Adipocyte (in vitro differentiated cells): ENCODE results near the gene FAAP20.

Source experiments
- DNase-seq: peaks from one replicate; pipeline ENCODE4 v3.0.0-alpha.2; 2015; ENCODE audit warnings: low read depth
- H3K27me3 ChIP-seq: replicated peaks from 2 replicates; pipeline ENCODE4 v1.7.0; 2013; ENCODE audit warnings: mild to moderate bottlenecking, low read length, moderate library complexity; ENCODE audit not compliant: control insufficient read depth, insufficient read depth
- H3K36me3 ChIP-seq: 2 replicates; pipeline ENCODE4 v1.7.0; 2013; ENCODE audit warnings: low read length, mild to moderate bottlenecking, moderate library complexity; ENCODE audit not compliant: control insufficient read depth, insufficient read depth, severe bottlenecking
- H3K4me1 ChIP-seq: 2 replicates; pipeline ENCODE4 v1.7.0; 2013; ENCODE audit warnings: mild to moderate bottlenecking, low read length, moderate library complexity; ENCODE audit not compliant: control insufficient read depth, insufficient read depth
- H3K4me3 ChIP-seq: 2 replicates; pipeline ENCODE4 v1.7.0; 2013; ENCODE audit warnings: mild to moderate bottlenecking, low read length, moderate library complexity
- H3K9ac ChIP-seq: 2 replicates; pipeline ENCODE4 v1.7.0; 2013; ENCODE audit warnings: mild to moderate bottlenecking, low read length, moderate library complexity
- H3K9me3 ChIP-seq: 2 replicates; pipeline ENCODE4 v1.7.0; 2013; ENCODE audit warnings: mild to moderate bottlenecking, low read length, moderate library complexity; ENCODE audit not compliant: control insufficient read depth

FAAP20 gene

DNA sequence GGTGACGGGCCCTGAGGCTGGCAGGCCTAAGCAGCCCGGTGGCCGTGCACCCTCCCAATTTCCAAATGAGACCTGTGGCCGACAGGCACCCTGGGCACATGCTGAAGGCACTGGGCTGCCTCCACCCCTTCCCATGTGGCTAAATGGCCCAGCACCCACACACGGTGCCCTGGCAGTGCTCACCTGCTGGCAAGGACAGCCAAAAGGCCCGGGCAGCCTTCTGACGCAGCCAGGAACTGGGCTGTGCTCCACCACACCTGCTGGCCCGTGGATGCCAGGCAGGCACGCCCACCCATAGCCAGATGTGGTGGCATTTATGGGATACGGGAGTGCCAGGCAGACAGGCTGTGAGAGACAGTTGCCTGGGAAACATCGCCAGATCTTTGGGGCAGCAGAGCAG, 4.0 kb upstream of the FAAP20 start:
- no peak for DNase-seq
- H3K4me3 ChIP-seq = no peak overlapping the region

DNA sequence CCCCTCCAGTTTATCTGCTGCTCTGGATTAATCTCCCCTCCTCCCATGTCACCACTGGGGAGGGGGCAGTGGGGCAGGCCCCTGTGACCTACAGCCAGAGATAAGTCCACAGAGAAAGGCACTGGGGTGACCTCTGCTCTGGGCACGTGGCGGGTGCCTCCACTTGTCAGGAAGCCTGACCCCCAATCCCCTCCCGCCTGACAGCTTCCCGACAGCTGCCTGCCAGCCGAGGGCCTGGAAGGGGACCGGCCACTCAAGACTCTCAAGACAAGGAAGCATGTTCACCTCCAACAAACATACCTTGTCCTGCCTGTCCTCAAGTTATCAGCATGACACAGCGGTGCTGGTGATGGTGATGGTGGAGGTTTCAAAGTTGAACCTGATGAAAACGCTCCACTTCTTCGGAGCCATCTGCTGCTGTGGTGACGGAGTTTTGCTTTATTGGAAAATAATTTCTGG, 3.2 kb upstream of the FAAP20 start:
- Histone ChIP-seq H3K9ac (no peak overlapping the region), H3K9me3 (no peaks in the 10 kb centered on the region), H3K4me3 (no peak overlapping the region), H3K4me1 (peaks cover 25% of the 10 kb centered on the region), H3K36me3 (no peaks in the 10 kb centered on the region), H3K27me3 (no peaks in the 10 kb centered on the region)
- no peak for DNase-seq

More for the DNA sequence above, 4.0 kb upstream of the FAAP20 start:
- Histone ChIP-seq H3K36me3 (no peaks in the 10 kb centered on the region), H3K9me3 (no peaks in the 10 kb centered on the region), H3K9ac (peak overlapping the region; percentile 70), H3K4me1 (peaks cover 21% of the 10 kb centered on the region), H3K27me3 (no peaks in the 10 kb centered on the region)

DNA sequence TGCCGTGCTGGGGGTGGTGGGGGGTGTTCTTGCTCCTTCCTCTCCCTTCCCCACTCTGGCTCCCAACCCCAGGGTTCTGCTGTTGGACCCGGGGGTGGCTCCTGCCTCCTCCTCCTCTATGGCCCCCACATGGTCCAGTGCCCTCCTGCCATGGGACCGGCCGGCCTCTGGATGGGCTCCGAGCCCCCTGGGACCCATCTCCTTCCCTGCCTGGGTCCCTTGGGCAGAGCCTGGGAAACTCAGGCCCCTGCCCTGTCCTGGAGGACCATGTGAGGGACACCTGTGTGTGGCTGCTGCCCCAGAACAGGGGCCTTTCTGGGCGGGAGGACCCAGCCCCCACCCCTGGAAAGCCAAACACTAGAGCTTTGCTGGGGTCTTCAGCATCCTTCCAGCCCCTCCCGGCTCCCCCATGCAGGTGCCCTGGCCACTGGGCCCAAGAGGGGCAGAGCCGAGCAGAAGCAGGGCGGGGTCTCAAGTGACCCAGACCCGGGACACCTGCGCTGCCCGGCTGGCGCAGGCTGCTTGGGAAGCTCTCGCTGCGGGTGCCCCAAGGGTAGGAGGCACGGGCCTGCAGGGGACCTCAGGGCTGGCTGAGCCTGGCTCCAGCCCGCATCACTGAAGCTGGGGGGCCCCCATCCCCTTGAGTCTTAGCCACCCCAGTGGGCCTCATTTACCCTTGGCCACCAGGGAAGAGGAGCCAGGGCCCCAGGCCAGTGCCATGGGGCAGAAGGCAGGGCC, 2.5 kb upstream of the FAAP20 start:
- no peak overlapping the region for H3K4me3 ChIP-seq
- no peak for DNase-seq
- H3K9me3 ChIP-seq = no peaks in the 10 kb centered on the region
- peaks cover 32% of the 10 kb centered on the region for H3K4me1 ChIP-seq
- no peaks in the 10 kb centered on the region for H3K27me3 ChIP-seq
- H3K9ac ChIP-seq = no peak overlapping the region
- H3K36me3 ChIP-seq = no peaks in the 10 kb centered on the region

DNA sequence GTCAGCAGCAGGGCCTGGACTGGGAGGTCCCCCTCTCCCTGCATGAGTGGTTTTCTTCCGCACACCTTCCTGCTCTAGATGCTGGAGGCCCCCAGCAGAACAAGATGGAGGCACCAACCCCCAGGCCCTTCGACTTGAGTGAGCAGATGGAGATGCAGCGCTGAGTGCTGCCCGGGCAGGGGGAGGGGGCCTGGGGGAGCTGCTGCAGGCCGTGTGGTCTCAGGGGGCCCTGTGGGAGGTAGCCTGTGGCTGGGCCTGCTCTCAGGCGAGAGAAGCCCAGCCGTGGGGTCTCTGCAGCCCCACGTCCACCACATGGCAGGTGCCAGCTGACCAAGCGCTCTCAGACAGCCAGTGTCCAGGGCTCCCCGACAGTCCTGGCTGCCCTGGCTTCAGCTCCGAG, 1.2 kb upstream of the FAAP20 start:
- no peaks in the 10 kb centered on the region for H3K9me3 ChIP-seq
- H3K9ac ChIP-seq = peak overlapping the region; percentile 83
- H3K4me3 ChIP-seq = no peak overlapping the region
- H3K4me1 ChIP-seq = peaks cover 42% of the 10 kb centered on the region
- no peaks in the 10 kb centered on the region for H3K27me3 ChIP-seq
- no peaks in the 10 kb centered on the region for H3K36me3 ChIP-seq
- no peak for DNase-seq

DNA sequence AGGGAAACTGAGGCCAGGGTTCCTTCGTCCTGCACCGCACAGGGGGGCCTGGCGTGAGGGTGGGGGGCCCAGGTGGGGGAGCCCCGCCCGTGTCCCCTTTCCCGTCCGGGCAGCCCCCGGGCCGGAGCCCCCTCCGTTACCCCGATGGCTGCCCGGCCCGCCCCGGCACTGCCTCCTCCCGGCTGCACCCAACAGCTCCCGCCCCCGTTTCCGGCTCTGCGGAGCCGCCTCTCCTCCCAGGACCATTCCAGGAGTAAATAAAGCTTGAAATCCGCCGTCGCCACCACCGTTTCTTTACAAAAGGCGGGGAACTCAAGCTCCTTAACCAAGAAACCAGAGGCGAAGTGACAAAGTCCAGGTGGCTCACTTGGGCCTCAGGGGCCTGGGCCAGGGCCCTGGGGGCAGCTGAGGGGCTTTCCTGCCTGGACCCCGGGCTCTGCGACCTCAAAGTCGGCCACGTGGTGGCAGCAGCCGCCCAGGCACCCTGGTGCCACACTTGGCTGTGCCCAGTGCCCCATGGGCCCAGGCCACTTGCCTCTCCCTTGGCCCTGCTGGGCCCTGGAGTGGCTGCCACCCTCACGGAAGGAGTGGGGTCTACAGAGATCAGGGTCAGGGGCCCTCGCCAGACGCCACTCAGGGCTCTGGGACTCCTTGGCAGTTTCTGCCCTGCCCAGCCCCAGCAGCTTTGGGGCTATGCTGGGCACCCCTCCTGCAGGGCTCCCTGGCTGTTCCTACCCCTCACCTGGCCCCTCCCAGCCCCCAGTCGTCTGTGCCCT, 514 bp upstream of the FAAP20 start:
- H3K27me3 ChIP-seq = no peaks in the 10 kb centered on the region
- peak overlapping the region; percentile 81 for H3K4me3 ChIP-seq
- H3K4me1 ChIP-seq = peaks cover 46% of the 10 kb centered on the region
- peak overlapping the region; percentile 83 for H3K9ac ChIP-seq
- no peaks in the 10 kb centered on the region for H3K36me3 ChIP-seq
- peak; percentile 94 for DNase-seq
- no peaks in the 10 kb centered on the region for H3K9me3 ChIP-seq

DNA sequence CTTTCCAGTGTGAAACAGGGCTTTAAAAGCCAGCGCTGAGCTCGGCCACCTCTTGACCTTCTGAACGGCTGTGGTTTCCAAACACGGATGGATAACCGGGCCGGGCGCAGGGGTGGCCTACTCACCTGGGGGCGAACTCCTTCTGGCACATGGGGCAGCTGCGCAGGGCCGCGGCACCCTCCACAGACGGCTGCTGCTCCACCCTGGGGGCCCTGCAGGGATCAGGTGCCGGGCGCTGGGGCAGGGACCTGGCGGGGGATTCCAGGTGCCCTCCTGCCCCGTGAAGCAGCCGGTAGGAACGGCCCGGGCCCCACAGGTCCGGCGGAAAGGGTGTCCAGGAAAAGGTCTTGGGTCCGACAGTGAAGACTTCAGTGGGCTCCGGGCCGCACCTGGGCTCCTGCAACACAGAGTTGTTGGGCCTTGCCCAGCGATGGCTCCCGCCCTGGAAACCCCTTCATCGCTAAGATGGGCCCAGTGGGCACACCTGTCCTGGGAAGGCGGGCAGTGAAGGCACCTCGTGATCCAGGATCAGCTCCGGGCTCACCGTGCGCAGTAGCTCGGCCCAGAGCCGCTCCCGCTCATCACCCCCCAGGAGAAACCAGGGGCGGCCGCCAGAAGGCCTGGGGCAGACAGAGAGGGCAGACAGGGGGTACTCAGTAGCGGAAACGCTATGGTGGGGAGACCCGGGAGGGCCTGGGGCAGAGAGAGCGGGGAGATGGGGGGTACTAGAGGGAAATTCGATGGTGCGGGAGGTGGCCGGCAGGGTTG, 874 bp downstream of the FAAP20 start:
- H3K4me1 ChIP-seq = peaks cover 43% of the 10 kb centered on the region
- peak overlapping the region; percentile 79 for H3K9ac ChIP-seq
- H3K4me3 ChIP-seq = peak overlapping the region; percentile 68
- no peak for DNase-seq
- H3K36me3 ChIP-seq = no peaks in the 10 kb centered on the region
- H3K27me3 ChIP-seq = no peaks in the 10 kb centered on the region
- no peaks in the 10 kb centered on the region for H3K9me3 ChIP-seq

DNA sequence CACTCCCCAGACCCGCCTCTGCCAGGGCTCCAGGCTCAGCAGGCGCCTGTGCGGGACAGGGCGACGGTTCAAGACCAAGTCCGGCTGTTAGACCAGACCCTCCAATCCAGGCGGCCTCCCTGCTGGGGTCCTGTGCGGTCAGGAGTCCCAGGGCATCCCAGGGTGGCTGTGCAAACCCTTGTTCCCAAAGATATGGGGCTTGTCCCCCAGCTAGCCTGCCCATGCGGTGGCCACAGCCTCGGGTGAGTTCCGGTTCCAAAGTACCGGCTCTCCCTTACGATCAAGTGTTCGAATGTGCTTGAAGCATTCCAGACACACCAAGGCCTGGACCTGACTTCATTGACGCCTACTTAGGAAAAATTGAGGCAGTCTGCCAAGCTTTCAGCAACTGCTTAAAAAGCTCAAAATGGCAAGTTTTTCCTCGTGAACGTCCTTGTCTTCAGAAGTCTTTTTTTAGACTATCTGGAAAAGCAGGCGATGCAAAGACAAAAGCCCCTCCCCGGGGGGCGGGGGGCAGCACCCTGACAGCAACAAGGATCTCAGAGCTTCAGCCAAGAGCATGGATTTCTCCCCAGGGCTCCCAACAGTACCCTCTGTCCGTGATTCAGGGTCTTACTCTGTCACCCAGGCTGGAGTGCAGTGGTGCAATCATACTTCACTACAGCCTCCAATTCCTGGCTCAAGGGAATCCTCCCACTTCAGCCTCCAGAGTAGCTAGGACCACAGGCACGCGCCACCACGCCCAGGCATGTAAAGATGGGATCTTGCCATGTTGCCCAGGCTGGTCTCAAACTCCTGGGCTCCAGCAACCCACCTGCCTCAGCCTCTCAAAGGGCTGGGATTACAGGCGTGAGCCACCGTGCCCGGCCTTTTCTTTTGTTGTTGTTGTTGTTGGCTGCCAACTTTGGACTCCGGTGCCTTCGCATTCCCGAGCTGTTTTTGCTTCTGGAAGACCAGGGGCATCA, 2.3 kb downstream of the FAAP20 start:
- no peaks in the 10 kb centered on the region for H3K9me3 ChIP-seq
- peak overlapping the region; percentile 13 for H3K9ac ChIP-seq
- no peaks in the 10 kb centered on the region for H3K27me3 ChIP-seq
- DNase-seq = peak; percentile 64
- H3K4me3 ChIP-seq = no peak overlapping the region
- H3K36me3 ChIP-seq = no peaks in the 10 kb centered on the region
- H3K4me1 ChIP-seq = peaks cover 42% of the 10 kb centered on the region

DNA sequence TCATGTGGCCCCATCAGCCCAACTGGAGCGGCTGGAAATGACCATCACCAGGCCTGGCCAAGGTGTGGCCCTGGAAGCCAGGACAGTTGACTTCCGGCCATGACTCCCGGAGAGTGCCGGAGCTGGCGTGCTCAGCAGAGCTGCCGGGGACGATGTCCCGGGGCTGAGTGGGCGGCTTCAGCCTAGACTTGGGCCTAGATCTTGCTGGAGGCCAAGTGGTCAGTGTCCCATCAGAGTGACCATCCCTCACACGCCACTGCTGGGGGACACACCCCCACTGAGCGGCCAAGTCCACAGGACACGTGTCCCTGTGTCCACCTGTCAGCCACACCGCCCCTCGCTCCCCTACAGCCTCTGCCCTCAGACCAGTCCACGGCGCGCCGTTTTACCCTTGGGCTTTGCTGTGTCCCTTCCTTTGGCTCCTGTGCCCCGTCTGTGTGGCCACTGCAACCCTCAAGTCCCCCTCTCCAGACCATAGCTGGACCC, 4.0 kb downstream of the FAAP20 start:
- Histone ChIP-seq H3K9ac (peak overlapping the region; percentile 91), H3K4me3 (peak overlapping the region; percentile 87), H3K36me3 (no peaks in the 10 kb centered on the region), H3K9me3 (no peaks in the 10 kb centered on the region), H3K4me1 (peaks cover 39% of the 10 kb centered on the region), H3K27me3 (no peaks in the 10 kb centered on the region)
- no peak for DNase-seq

DNA sequence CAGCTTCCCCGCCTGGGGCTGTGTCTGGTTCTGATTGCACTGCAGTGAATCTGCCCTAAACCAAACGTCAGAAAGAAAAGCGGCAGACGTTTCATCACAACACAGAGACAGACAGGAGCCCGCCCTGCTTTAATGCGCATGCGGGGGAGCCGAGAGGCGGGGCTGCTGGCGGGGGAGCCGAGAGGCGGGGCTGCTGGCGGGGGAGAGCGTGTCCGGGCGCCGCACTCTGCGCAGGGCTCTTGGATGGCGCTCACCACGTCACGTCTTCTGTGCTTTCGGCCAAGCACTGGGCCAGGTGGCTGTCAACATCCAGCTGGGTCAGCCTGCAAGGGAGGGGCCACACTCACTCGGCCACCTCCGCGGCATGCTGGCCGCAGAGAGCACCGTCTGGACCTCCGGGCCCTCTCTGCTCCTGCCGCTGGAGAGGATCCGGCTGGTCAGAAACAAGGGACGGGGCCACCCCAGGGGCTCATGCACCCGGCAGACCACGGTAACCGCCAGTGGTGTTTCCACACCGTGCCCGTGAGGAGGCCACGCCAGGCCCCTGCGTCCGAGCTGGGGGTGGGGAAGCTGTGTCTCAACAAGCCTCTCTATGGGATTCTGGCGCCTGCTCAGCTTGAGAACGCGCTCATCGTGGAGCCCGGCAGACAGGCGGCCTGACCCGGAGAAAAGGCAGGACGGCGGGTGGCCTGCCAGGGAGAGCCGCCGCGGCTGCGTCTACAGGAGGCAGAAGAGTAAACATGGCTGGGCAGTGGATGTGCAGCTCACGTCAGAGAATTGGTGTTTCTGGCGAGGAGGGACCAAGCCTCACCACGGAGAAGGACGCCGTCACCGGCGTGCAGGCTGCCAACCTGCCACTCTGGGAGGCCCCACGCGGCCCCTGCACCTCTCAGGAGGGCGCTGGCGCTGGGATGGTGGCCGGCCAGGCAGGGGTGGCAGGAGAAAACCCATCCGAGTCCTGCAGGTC, 4.8 kb downstream of the FAAP20 start:
- DNase-seq = peak; percentile 98
- Histone ChIP-seq H3K4me3 (peak overlapping the region; percentile 87), H3K9ac (peak overlapping the region; percentile 91), H3K36me3 (no peaks in the 10 kb centered on the region), H3K9me3 (no peaks in the 10 kb centered on the region), H3K4me1 (peaks cover 39% of the 10 kb centered on the region), H3K27me3 (no peaks in the 10 kb centered on the region)
